ENCODE data around the gene SPATA17.

The SPATA17 gene

GRCh38 chr1:217647791-217648190, 16.6 kb downstream of the SPATA17 start (continued):
- TF ChIP-seq KLF8 (tag by site-specific recombination; IDR thresholded peaks at IDR 0.05) (no peak), ZNF837 (tag by site-specific recombination; IDR thresholded peaks at IDR 0.05) (no peak), PBX3 (CRISPR knock-in tag; IDR thresholded peaks at IDR 0.05) (no peak), ZFHX2 (tag by site-specific recombination; conservative IDR thresholded peaks at IDR 0.05) (0 out of 2 replicates have a peak, but pooled peaks have one; percentile 32), ZNF626 (tag by site-specific recombination; IDR thresholded peaks at IDR 0.05) (no peak), ZNF155 (tag by site-specific recombination; IDR thresholded peaks at IDR 0.05) (no peak), GLIS2 (tag by site-specific recombination; IDR thresholded peaks at IDR 0.05) (no peak), SP7 (tag by site-specific recombination; IDR thresholded peaks at IDR 0.05) (peak; percentile 36; the same call in 1 of the 2 replicates), ZNF341 (tag by site-specific recombination; IDR thresholded peaks at IDR 0.05; ENCODE audit: low read depth) (no peak), ZSCAN23 (tag by site-specific recombination; IDR thresholded peaks at IDR 0.05) (no peak), SP3 (tag by site-specific recombination; IDR thresholded peaks at IDR 0.05) (no peak), ZNF335 (tag by site-specific recombination; conservative IDR thresholded peaks at IDR 0.05) (0 out of 2 replicates have a peak, but pooled peaks have one; percentile 13), ZNF133 (tag by site-specific recombination; IDR thresholded peaks at IDR 0.05) (no peak), ZEB2 (tag by site-specific recombination; IDR thresholded peaks at IDR 0.05) (no peak)

- no peaks in the 10 kb centered on the region for H3K4me1 ChIP-seq (ENCODE audit: control insufficient read depth, insufficient read depth, low read length)
- no peaks in the 10 kb centered on the region for H3K9me3 ChIP-seq (ENCODE audit: control insufficient read depth, insufficient read depth, low read depth, low read length)
- ChIA-PET CTCF (interaction anchor here (0.7 to 0.9 kb wide), 2 partner anchors 10 to 137 kb away, joined by 3 read pairs; no protein-coding TSS in a partner anchor), POLR2A (no interaction called here)
- no peaks in the 10 kb centered on the region for H3K36me3 ChIP-seq (ENCODE audit: control insufficient read depth in 2 of 2, insufficient read depth in 1 of 2, low read length in 2 of 2)
- H3K27ac ChIP-seq (ENCODE audit: extremely low read depth, low read depth, low read length), result no peak overlapping the region
- H3K4me3 ChIP-seq (ENCODE audit: low read depth, low read length), result no peak overlapping the region
- TF ChIP-seq ZBTB10 (tag by site-specific recombination; IDR thresholded peaks at IDR 0.05), result no peak
- no peak for TF ChIP-seq ZNF112 (tag by site-specific recombination; IDR thresholded peaks at IDR 0.05)
- no peak for TF ChIP-seq ZNF76 (tag by site-specific recombination; IDR thresholded peaks at IDR 0.05; ENCODE audit: borderline replicate concordance, low read depth)
- no peak for TF ChIP-seq ZSCAN4 (tag by site-specific recombination; IDR thresholded peaks at IDR 0.05)
- no peak for TF ChIP-seq ZSCAN18 (tag by site-specific recombination; IDR thresholded peaks at IDR 0.05)
- TF ChIP-seq ZNF24 (tag by site-specific recombination; IDR thresholded peaks at IDR 0.05), result no peak
- no peak for TF ChIP-seq ZNF416 (tag by site-specific recombination; IDR thresholded peaks at IDR 0.05)
- TF ChIP-seq KLF17 (tag by site-specific recombination; IDR thresholded peaks at IDR 0.05), result no peak
Measured at GRCh38 chr1:217650674-217651073, 19.5 kb downstream of the SPATA17 start.

All from HEK293 (cell line).